T-helper 2 cell treated with Interferon-gamma antibody and Interleukin-4, amounts not matched to agents 5 μg/mL and 100 μg/mL, for 36 hours (primary cell): Measurements from ENCODE around the gene PLXNA4.

Experiments used
- DNase-seq: peaks from one replicate; pipeline ENCODE4 v3.0.0; 2021; ENCODE audit warnings: low spot score
- H3K27ac Mint-ChIP-seq: one replicate; pipeline ENCODE4 v1.8.0; 2021; ENCODE audit warnings: mild to moderate bottlenecking, mixed read lengths
- H3K27me3 Mint-ChIP-seq: one replicate; pipeline ENCODE4 v1.8.0; 2021; ENCODE audit warnings: low read depth, mixed read lengths
- H3K36me3 Mint-ChIP-seq: one replicate; pipeline ENCODE4 v1.8.0; 2021; ENCODE audit warnings: low read depth, mixed read lengths
- H3K4me1 Mint-ChIP-seq: one replicate; pipeline ENCODE4 v1.8.0; 2021; ENCODE audit warnings: low read depth, mixed read lengths
- H3K4me3 Mint-ChIP-seq: one replicate; pipeline ENCODE4 v1.8.0; 2022; ENCODE audit warnings: mild to moderate bottlenecking, moderate library complexity, mixed read lengths
- H3K9me3 Mint-ChIP-seq: one replicate; pipeline ENCODE4 v1.8.0; 2021; ENCODE audit warnings: mixed read lengths

PLXNA4 gene, protein sequence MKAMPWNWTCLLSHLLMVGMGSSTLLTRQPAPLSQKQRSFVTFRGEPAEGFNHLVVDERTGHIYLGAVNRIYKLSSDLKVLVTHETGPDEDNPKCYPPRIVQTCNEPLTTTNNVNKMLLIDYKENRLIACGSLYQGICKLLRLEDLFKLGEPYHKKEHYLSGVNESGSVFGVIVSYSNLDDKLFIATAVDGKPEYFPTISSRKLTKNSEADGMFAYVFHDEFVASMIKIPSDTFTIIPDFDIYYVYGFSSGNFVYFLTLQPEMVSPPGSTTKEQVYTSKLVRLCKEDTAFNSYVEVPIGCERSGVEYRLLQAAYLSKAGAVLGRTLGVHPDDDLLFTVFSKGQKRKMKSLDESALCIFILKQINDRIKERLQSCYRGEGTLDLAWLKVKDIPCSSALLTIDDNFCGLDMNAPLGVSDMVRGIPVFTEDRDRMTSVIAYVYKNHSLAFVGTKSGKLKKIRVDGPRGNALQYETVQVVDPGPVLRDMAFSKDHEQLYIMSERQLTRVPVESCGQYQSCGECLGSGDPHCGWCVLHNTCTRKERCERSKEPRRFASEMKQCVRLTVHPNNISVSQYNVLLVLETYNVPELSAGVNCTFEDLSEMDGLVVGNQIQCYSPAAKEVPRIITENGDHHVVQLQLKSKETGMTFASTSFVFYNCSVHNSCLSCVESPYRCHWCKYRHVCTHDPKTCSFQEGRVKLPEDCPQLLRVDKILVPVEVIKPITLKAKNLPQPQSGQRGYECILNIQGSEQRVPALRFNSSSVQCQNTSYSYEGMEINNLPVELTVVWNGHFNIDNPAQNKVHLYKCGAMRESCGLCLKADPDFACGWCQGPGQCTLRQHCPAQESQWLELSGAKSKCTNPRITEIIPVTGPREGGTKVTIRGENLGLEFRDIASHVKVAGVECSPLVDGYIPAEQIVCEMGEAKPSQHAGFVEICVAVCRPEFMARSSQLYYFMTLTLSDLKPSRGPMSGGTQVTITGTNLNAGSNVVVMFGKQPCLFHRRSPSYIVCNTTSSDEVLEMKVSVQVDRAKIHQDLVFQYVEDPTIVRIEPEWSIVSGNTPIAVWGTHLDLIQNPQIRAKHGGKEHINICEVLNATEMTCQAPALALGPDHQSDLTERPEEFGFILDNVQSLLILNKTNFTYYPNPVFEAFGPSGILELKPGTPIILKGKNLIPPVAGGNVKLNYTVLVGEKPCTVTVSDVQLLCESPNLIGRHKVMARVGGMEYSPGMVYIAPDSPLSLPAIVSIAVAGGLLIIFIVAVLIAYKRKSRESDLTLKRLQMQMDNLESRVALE (N-terminal part only)

DNA sequence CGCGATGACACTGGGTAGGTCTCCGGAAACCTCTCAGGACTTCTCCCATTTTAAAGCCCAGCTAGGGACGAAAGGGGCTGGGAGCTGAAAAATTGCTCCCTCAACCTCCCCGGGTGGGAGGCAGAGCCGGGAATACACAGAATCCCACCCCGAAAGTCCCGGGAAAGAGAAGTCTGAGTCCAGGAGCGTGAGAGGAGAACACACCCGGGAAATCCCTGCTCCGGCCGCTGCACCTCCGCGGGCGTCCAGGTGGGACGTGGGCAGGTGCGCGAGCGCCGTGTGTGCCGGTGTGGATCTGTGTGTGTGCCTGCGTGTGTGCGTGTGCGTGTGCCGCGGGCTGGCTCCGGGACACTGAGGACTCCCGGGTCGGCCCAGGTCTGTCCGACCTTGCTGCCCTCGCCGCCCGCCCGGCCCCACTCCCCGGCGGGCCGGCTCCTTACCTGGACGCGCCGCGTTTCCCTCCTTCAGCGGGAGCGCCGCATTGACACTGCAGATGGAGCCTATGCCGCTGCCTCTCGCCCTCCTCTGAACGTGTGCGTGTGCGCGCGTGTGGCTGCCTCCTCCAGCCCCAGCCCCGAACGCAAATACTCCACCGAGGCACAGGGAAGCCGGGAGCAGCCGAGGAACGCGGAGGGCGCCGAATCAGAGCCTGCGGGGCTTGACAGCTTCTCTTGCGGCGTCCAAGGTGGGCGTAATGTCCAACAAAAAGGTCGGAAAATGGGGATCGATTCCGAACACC lies at the start of gene PLXNA4:
PLXNA4 (minus strand) TSS at position 489 of the 739 bp plus-strand sequence. CDS start 67,777 bp downstream, outside the sequence.
- peaks cover 2% of the 10 kb centered on the region for H3K36me3 Mint-ChIP-seq
- no peaks in the 10 kb centered on the region for H3K9me3 Mint-ChIP-seq
- peaks cover 85% of the 10 kb centered on the region for H3K27me3 Mint-ChIP-seq
- no peak for DNase-seq
- peak within 1 kb of the TSS; percentile 78 for H3K4me3 Mint-ChIP-seq
- H3K4me1 Mint-ChIP-seq: peaks cover 20% of the 10 kb centered on the region
- H3K27ac Mint-ChIP-seq: no peak within 1 kb of the TSS

DNA sequence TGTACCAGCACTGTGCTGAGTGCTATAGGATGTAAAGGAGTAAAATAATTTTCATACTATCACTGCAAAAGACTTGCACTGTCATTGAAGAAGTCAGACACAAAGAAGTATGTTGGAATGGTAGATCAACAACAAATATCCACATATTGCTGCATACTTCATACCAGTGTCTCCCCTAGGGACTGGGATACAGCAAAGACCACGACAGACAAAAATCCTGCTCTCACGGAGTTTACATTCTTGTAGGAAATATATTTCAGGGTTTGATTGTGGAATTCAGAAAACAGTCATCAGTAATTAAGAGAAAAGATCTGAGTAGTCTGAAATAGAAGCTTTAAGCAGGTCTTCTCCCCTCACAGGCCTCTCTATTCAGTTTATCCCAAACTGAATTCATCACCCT lies 49.4 kb upstream of the PLXNA4 start:
- DNase-seq: no peak
- Mint-ChIP-seq H3K27ac (no peak overlapping the region), H3K9me3 (no peaks in the 10 kb centered on the region), H3K27me3 (peaks cover 9% of the 10 kb centered on the region), H3K4me1 (no peaks in the 10 kb centered on the region), H3K4me3 (no peak overlapping the region), H3K36me3 (no peaks in the 10 kb centered on the region)

DNA sequence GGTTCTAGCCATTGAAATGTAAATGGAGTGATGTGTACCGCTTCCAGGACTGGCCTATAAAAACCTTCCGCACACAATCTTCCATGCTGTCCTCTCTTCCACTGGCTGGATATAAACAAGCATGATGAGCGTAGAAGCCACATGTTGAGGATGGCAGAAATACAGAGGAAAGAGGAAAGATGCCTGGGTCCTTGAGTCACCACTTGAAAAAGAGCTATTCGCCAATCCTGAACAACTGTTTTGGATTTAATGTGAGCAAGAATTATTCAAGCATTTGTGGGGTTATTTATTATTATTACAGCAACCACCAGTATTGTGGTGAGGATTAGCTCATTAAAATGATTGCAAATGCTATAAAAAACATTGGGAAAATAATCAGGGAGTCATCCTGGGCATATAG lies 45.8 kb upstream of the PLXNA4 start:
- no peak for DNase-seq
- no peak overlapping the region for H3K4me3 Mint-ChIP-seq
- H3K27me3 Mint-ChIP-seq: peaks cover 3% of the 10 kb centered on the region
- H3K27ac Mint-ChIP-seq: no peak overlapping the region
- no peaks in the 10 kb centered on the region for H3K9me3 Mint-ChIP-seq
- H3K36me3 Mint-ChIP-seq: no peaks in the 10 kb centered on the region
- H3K4me1 Mint-ChIP-seq: no peaks in the 10 kb centered on the region

DNA sequence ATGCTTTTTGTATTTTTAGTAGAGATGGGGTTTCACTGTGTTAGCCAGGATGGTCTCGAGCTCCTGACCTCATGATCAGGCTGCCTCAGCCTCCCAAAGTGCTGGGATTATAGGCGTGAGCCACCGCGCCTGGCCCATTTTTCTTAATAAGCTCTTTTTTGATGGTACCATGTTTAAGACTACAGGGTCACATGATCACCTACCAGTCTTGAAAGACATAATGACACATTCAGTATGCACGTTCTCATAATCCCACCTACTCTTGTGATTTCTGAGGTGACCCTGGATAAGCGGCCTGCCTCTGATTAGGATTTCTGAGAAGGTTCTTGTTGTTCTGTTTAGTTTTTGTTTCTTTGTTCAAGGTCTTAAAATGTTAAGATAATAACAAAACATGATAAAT lies 43.7 kb upstream of the PLXNA4 start:
- Mint-ChIP-seq H3K4me3 (no peak overlapping the region), H3K27me3 (peaks cover 12% of the 10 kb centered on the region), H3K4me1 (no peaks in the 10 kb centered on the region), H3K36me3 (no peaks in the 10 kb centered on the region), H3K9me3 (no peaks in the 10 kb centered on the region), H3K27ac (no peak overlapping the region)
- DNase-seq: no peak

DNA sequence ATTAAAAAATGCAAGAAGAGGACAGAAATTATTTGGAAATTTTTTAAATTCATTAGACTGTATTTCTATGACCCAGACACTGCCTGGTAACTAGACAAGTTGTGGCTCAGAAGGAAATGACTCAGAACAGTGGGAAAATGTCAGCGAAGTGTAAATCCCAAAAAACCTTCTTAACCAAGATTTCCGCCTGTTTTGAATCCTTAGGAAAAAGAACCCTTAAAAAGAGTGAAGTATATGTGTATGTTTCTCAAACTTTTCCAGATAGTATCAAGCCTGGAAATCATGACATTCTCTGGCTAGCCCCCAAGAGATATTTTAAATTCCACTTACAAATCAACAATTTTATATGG lies 42.7 kb upstream of the PLXNA4 start:
- Mint-ChIP-seq H3K4me3 (no peak overlapping the region), H3K36me3 (no peaks in the 10 kb centered on the region), H3K4me1 (no peaks in the 10 kb centered on the region), H3K27me3 (peaks cover 21% of the 10 kb centered on the region), H3K27ac (no peak overlapping the region), H3K9me3 (no peaks in the 10 kb centered on the region)
- DNase-seq: no peak

DNA sequence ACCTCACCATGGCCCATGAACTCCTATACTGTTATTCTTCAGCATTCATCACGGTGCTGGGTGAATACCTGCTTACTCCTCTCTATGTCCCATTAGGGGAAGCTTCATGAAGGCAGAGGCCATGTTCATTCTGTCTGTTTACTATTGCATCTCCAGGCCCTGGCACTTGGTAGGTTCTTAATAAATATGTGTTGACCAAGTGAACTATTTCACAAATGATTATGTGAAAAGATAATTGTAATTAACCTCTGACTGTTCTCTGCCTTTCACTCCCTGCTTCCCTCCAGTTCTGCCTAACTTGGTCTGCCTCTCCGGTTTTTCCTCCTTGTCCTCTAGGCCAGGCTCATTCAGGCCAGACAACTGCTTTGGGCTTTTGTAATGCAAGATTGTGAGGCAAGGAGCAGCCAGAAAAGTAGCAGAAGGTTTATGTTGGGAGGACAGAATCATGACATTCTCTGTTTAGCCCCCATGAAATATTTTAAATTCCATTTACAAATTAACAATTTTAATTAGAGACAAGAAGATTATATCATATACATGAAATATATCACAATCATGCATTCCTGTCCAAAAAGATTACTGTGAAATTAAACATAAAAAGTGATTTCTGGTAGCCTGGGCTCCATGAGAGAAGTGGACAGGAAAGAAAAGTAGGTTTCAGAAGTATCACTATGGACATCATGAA lies 42.1 kb upstream of the PLXNA4 start:
- H3K27me3 Mint-ChIP-seq: peaks cover 23% of the 10 kb centered on the region
- H3K36me3 Mint-ChIP-seq: no peaks in the 10 kb centered on the region
- no peak overlapping the region for H3K4me3 Mint-ChIP-seq
- H3K9me3 Mint-ChIP-seq: no peaks in the 10 kb centered on the region
- no peak overlapping the region for H3K27ac Mint-ChIP-seq
- DNase-seq: no peak
- H3K4me1 Mint-ChIP-seq: no peaks in the 10 kb centered on the region

DNA sequence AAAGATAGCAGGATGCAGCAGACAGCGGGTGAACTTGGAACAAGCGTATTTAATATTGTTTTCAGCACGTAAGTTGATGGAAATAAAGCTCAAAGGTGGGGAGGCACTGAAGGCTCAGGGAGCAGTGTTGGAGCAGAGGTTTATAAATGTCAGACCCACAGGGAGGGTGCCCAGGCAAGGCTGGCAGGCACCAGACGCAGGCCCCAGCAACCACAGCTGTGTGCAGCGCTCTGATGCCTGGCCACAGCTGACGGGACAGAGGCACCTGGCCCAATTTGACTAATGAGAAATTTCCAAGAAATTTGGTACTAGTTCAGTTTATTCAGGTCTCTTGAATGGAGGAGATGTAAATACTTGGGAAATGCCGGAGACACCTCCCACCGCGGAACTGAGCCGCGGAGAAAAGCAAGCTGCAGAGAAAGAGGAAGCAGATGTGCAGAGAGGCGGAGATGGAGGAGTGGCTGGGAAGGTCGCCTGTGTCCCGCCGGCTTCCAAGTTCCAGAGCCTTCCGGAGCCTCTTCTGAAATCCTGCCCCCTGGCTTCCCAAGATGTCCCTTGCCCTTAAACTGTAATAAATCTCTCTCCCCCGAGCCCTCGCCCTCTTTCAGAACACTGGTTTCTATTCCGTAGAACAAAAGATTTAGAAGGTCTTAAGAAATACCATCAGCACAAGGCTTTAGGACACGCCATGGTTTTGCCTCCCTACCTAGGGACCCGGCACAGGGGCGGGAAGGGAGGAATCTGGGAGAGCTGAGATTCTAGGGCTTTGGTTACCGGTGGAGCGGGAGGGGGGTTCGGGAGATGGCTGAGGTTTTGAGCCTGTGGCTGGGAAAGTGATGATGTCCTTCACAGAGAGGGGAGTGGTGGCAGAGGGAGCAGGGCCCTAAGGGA lies 38.4 kb upstream of the PLXNA4 start:
- no peak for DNase-seq
- peak overlapping the region; percentile 27 for H3K4me3 Mint-ChIP-seq
- H3K4me1 Mint-ChIP-seq: no peaks in the 10 kb centered on the region
- peaks cover 25% of the 10 kb centered on the region for H3K27me3 Mint-ChIP-seq
- H3K9me3 Mint-ChIP-seq: no peaks in the 10 kb centered on the region
- no peaks in the 10 kb centered on the region for H3K36me3 Mint-ChIP-seq
- no peak overlapping the region for H3K27ac Mint-ChIP-seq

DNA sequence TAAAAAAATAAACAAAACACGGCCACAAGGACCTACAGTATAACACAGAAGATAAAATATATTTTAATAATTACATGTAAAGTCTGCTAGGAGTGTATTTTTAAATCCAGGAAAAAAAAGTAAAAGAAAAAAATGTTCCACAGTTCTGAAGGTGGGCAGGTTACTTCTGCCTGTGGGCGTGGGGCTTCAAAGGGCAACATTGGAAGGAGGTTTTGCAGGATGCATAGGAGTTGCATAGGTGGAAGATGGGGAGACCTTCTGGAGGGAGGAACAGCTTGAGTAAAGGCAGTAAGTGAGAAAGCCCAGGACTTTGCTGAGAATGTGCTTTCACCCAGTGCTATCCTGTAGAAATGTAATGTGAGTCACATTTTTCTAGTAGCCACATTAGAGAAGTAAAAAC lies 37.5 kb upstream of the PLXNA4 start:
- H3K36me3 Mint-ChIP-seq: no peaks in the 10 kb centered on the region
- DNase-seq: no peak
- H3K27me3 Mint-ChIP-seq: peaks cover 25% of the 10 kb centered on the region
- no peaks in the 10 kb centered on the region for H3K4me1 Mint-ChIP-seq
- H3K9me3 Mint-ChIP-seq: no peaks in the 10 kb centered on the region
- no peak overlapping the region for H3K4me3 Mint-ChIP-seq
- no peak overlapping the region for H3K27ac Mint-ChIP-seq

DNA sequence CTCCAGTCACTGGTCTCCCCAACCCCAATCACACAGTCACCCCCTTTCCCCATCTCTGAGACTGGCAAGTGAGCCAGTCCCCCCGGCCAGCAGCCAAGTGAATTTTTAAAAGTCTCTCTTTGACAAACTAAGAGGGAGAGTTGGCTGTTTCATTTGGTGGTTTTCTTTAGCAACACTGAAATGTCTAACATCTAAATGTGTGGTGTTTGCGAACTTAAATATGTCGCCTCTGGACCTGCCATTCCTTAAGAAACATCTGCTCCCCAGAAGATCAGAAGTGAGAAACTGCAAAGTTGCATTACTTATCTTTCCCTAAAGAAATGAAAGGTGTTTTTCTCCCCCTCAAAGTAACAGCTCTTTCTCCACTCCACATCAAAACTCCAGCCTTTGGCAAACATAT lies 34.7 kb upstream of the PLXNA4 start:
- no peak overlapping the region for H3K27ac Mint-ChIP-seq
- H3K27me3 Mint-ChIP-seq: peaks cover 19% of the 10 kb centered on the region
- no peaks in the 10 kb centered on the region for H3K9me3 Mint-ChIP-seq
- H3K4me3 Mint-ChIP-seq: no peak overlapping the region
- no peak for DNase-seq
- no peaks in the 10 kb centered on the region for H3K36me3 Mint-ChIP-seq
- no peaks in the 10 kb centered on the region for H3K4me1 Mint-ChIP-seq

DNA sequence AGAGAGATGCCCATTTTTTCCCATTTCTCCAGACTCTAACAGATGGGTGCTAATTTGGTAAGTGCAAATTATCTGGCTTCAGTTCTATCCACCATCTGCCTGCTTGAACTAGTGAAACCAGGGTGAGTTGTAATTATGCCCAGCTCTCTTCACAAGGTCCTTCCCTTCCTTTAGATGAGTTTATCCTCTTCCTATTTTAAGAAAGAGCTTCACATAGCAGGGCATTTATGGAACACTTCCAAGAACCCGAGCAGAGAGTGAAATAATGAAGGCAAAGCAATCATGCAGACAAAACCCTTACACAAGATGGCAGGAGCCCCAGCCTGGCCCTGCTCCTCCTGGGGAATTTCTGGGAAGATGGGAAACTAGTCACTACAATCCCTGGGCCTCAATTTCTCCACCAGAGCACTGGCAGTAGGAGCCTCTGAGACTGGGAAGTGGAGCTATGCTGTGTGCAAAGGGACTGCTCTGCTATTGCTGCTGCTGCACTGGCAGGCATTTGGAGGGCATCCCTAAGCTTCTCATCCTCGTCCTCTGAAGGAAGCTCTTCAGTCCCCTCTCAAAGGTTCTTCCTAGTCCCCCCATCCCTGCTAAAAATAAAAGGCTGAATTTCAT lies 33.7 kb upstream of the PLXNA4 start:
- Mint-ChIP-seq H3K27me3 (peaks cover 13% of the 10 kb centered on the region), H3K27ac (no peak overlapping the region), H3K4me3 (no peak overlapping the region), H3K9me3 (no peaks in the 10 kb centered on the region), H3K4me1 (no peaks in the 10 kb centered on the region), H3K36me3 (no peaks in the 10 kb centered on the region)
- no peak for DNase-seq

DNA sequence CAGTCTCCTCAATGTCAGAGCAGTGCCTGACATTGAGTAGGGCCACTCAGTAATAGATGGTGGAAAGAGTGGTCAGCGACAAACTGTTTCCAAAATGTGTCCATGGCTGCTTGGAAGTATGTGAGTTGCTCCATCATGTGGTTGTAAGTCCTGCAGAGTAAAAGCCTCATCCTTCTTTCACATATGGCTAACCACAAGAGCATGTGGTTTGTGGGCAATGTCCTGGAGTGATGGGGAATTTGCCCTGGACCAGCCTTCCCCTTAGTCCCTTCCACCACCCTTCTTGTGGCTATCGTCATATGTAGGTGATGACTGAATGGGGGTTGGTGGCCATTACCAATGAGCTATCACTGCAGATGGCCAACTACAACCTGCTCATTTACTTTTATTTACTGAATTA lies 33.0 kb upstream of the PLXNA4 start:
- Mint-ChIP-seq H3K27me3 (peaks cover 5% of the 10 kb centered on the region), H3K4me3 (no peak overlapping the region), H3K4me1 (no peaks in the 10 kb centered on the region), H3K27ac (no peak overlapping the region), H3K36me3 (no peaks in the 10 kb centered on the region), H3K9me3 (no peaks in the 10 kb centered on the region)
- DNase-seq: no peak

DNA sequence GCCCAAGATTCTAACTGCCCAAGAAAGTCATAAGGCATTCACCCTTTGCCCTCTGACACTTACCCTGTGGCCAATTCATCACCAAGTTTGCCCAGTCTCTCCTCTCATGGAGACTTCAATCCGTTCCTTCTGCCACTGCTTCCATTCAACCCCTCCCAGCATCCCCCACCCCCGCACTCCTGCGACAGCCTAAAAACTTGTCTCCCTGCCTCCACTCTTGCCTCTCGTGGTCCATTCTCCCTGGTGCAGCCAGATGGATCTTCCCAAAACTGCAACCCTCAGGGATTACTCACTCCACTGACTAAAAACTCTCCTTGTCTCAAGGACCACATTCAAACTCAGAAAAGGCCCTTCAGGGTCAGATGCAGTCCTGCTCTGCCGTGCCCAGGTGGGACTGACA lies 32.3 kb upstream of the PLXNA4 start:
- Mint-ChIP-seq H3K4me1 (no peaks in the 10 kb centered on the region), H3K27ac (no peak overlapping the region), H3K4me3 (no peak overlapping the region), H3K36me3 (no peaks in the 10 kb centered on the region), H3K27me3 (peaks cover 1% of the 10 kb centered on the region), H3K9me3 (no peaks in the 10 kb centered on the region)
- DNase-seq: no peak
